ENCODE results near the gene HOXA7.

Gene HOXA7

DNA sequence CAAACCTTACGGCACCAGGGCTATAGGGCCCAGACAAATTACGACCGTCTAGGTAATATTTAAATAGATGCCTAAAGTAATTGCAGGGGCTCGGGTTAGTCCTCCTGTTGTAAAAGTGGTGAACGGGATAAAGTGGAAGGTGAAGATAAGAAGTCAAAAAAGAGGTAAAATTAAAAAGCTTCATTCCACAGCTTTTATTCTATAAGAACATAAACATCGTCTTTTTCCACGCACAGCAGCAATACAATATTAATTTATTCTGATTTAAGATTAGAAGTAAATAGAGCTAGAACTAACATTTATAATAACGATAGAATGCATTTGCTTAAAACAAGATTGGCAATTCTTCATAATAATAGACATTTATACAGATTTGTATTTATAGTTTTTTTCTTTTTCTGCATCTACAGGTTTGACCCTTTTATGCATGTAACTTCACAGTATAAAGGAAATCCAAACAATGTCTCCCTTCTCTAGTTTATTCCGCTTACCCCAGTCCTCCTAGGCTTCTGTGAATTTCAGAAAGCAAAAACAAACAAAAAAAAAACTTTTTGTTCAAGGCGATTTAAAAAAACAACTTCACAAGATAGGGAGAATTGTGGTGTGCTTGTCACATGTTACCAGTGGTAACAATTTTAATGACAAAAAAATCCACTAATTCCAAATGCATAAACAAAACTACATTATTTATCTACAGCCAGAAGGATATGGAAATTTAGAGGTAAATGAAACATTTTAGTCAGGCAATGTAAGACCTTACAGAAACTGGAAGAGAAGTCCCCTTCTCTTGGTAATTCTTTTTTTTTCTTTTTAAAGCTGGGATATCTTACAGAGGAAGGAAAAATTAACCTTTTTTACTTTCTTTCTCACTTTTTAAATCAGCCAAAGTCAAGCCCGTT lies 14.2 kb upstream of the HOXA7 start:
- no peak for DNase-seq (ENCODE audit: low read depth in 3 of 3)

DNA sequence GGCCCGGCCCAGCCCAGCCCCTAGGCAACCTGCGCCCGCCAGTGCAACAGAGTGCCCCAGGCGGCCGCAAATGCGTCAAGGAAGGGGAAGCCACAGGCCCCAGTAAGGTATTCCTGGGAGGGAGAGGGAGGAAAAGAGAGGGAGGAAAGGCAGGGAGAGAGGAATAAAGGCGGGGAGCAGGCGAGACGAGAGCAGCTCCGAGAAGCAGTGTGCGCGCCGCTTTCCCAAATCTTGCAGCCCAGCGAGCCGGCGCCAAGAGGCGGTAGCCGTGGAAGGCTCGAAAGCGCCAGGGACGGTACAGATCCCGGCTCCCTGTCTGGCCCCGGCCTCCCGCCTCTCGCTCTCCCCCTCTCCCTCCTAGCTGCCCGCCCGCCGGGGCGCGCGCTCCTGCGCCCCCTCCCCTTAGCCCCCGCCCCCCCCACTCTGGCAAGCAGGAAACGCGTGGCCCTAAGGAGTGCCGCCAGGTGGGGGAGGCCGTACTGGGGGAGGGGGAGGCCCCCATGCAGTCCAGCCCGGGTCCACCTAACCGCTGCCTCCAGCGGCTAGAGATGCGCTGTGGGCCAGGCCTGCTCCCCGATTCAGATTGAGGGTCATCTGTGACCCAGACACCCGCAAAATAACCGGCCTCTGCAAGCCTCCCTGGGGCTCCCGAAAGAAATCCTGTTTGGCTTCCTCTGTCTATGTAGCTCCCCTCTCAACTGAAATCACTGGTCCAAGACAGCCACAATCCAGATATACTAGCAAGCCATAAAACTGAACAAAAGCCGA lies 13.4 kb upstream of the HOXA7 start:
- no peak for DNase-seq (ENCODE audit: low read depth in 3 of 3)

DNA sequence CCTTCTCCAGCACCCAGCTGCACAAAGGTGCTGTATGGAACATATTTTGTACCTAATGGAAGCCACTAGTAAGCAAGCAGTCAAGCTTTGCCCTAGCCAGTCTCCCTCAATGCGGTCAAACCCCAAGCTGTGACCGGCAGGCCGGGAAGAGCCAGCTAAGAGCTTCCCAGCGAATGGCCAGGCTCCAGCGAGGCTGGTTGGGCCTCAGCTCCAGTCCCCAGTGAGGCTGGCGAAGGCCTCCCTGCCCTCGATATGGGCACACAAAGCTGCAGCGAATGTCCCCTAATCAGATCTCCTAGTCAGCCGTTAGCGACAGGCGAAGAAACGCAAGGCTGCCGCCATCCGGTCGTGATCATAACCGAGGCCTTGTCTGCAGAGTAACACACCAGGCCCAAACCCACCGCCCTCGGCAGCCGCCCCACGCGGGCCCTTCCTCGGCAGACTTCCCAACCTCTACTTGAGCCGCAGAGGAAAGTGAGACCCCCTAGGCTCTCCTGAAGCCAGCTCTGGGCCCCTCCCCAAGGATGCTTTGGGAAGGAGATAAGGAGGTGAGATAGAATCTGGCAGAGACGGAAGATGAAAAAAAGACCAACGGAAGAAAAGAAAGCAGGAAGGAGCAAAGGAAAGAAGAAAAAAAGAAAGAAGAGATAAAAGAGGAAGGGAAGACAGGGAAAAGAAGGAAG lies 11.9 kb upstream of the HOXA7 start:
- no peak for DNase-seq (ENCODE audit: low read depth in 3 of 3)

DNA sequence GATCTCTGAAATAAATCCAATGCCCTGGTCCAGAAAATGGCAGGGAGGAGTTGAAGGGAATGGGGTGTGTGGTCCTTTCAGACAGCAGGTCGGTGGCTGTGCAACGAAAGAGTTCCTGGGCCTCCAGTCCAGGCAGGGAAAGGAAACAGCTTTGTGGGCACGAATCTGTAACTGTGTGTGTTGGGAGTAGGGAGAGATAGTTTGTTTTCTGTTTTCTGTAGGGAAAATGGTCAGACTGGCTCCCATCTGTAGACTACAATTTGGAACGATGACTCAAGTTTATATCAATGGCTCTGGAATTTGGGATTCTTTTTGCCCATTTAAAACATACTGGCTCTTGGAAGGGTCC lies 11.4 kb upstream of the HOXA7 start:
- no peak for DNase-seq (ENCODE audit: low read depth in 3 of 3)

DNA sequence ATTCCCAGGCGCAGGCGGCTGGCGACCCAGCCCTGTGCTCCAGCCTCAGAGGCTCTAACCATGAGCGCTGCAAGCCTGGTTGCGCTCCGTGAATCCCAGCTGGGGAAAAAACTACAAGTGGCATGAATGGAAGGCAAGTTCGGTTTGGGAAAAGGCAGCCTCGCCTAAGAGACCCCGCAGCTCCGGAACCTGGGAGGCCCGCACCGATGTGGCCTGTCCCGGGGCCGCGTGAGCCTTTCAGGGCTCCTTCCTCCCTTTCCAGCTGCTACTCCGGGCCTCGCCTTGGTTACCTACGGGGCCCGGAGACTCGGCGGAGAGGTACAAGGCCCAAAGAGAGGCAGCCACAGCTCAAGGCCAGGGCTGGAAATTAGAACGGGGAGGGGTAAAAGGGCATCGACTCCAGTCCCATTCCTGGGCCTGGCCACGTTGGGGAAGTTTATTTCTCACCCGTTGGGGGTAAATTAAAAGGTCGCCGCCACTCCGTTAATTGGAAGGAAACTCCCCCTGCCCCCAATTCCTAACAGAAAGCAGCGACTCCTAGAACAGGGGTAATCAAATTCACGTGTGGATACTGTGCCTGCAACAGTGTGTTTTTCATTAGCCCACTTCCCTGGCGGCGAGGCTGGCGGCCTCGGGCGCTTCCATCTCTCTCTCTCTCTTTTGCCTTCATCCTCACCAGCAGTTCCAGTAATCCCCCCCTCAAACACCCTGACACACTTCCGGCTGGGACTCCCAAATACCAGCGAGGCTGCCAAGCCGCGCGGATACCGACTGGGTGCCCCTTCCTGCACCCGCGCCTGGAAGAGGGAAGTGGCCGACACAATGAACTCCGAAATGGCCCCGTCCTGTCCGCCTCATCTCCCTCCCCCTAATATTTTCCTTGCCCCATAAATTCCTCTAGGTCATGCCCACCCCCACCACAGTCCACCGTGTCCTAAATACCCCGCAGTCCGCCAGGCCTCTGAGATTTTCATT lies 10.3 kb upstream of the HOXA7 start:
- DNase-seq (ENCODE audit: low read depth in 3 of 3), result no peak

DNA sequence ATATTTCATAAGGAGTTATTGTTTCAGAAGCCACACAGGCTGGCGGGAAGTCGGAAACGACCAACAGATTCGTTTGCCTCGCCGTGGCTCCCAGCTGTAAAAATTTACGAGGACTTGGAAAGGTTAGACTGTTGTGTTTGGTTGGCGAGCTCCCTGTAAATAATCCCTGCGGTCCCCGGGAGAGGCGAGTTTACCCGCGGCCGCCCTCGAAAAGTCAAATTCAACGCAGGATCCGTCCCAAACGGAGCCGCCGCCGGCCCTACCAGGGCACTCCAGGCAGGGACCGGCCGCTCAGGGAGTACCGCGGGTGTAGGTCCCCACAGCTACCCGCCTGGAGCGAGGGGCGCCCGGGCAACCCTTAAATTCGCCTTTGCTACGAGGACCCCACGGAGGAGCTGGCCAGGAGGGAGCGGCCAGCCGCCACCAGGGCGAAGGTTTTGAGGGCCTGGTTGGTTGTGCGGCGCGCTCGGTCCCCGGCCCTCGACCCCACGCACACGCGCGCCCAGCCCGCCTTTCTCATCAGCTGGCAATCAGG lies 9.6 kb upstream of the HOXA7 start:
- DNase-seq (ENCODE audit: low read depth in 3 of 3), result no peak

DNA sequence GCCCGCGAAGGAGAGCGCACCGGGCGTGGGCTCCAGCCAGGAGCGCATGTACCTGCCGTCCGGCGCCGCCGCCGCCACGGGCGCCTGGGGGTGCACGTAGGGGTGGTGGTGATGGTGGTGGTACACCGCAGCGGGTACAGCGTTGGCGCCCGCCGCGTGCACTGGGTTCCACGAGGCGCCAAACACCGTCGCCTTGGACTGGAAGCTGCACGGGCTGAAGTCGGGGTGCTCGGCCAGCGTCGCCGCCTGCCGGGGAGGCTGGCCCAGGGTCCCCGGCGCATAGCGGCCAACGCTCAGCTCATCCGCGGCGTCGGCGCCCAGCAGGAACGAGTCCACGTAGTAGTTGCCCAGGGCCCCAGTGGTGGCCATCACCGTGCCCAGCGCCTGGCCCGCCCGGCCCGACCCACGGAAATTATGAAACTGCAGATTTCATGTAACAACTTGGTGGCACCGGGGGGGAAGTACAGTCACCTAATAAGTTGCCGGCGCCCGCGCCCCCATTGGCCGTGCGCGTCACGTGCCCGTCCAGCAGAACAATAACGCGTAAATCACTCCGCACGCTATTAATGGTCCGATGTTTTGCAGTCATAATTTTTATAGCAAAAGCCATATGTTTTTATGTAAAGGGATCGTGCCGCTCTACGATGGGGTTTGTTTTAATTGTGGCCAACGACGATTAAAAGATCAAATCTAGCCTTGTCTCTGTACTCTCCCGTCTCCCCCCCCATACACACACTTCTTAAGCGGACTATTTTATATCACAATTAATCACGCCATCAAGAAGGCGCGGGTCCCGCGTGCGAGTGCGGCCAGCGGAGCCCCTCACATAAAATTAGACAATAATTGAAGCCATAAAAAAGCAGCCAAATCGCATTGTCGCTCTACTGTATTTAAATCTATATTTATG lies 8.9 kb upstream of the HOXA7 start, which contains the start of gene HOXA9:
HOXA9 (minus strand) TSS at position 449 of the 907 bp plus-strand sequence; CDS start at position 369, 80 bp downstream.
- no peak for DNase-seq (ENCODE audit: low read depth in 3 of 3)

DNA sequence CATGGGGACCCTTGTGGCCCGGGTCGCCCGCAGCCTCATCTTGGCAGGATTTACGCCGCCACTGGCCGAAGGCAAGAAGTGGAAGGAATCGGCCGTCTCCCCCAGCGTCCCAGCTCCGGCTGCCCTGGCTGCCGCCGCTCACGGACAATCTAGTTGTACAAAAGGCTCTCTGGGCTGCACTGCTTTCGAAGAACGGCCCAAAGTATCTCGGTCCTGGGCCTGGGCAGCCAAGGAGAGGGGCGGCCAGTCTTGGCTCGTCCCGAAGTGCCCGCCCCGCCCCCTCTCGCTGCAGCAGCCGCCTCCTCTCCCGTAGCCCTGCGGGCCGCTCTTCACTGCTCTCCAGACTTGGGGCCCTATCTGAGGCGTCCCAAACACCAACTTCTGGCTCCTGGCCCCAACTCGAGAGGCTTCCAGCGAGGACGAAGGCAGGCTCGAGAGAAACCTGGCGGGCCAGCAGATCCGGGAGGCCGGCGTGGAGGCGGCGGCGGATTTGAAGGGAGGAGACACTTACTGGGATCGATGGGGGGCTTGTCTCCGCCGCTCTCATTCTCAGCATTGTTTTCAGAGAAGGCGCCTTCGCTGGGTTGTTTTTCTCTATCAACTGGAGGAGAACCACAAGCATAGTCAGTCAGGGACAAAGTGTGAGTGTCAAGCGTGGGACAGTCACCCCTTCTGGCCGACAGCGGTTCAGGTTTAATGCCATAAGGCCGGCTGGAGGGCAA lies 8.1 kb upstream of the HOXA7 start:
- no peak for DNase-seq (ENCODE audit: low read depth in 3 of 3)

DNA sequence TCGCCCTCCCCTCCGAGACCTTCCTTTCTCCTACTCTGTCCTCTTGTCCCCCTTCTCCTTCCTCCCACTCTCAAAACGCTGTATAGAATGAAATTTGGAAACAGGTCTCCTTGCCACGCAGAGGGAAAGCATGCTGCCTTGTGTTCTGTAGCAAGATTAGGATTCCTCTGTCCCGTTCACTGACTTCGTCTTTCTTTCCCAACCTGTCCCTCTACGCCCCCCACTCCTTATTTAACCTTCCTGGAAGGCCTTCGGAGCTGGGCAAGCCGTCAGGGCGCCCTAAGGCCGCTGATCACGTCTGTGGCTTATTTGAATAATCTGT lies 7.5 kb upstream of the HOXA7 start:
- DNase-seq (ENCODE audit: low read depth in 3 of 3), result no peak

DNA sequence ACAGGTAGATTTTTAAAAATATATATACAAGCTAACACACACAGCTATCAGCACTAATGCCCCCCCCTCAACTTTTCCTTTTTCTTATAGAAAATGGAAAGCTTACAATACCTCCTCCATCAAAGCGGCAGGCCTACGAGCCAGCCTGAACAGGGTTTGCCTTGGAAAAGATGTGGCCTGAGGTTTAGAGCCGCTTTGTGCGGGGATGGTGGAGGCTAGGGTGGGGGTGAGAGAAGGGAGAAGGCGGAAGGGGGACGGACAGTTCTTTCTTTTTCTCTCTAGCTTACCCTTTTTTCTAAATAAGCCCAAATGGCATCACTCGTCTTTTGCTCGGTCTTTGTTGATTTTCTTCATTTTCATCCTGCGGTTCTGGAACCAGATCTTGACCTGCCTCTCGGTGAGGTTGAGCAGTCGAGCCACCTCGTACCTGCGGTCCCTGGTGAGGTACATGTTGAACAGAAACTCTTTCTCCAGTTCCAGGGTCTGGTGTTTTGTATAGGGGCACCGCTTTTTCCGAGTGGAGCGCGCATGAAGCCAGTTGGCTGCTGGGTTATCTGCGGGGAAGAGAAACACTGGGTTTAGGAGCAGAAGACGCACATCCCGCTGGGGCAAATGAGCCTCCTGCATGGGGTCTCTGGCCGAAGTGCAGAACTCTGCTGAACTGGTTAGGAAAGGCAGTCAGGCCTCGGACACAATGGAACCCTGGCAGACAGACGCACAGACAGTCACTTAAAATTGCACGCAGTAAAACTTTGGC lies 7.0 kb upstream of the HOXA7 start:
- DNase-seq (ENCODE audit: low read depth in 3 of 3), result no peak

DNA sequence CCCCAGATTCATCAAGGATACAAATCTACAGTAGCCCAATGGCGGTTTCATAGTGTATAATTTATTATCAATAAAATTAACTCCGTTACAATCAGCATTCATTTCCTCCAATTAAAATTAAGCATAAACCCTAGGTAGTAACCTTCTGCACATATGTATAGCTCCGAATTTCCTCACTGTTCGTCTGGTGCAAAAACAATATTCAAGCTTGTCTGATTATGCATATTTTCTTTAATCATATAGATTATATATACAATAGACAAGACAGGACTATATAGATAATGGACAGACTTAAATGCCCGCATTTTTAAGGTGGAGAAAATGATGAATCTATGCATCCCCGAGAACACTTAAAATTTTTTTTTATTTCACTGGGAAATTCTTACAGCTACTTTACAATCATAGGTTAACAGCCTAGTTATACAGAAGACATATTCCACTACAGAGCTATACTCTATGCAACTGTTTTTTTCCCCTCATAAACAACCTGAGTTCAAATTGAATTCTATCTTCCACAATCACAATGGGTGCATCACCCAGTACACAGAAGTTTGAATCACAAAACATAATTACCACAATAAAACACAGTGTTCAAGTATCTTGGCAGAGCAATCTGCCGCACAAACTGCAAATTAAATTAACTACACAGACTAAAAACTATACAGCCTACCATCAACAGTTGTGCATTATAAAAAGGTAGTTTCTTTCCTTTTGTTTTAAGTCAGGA lies 6.2 kb upstream of the HOXA7 start:
- DNase-seq (ENCODE audit: low read depth in 3 of 3), result no peak

DNA sequence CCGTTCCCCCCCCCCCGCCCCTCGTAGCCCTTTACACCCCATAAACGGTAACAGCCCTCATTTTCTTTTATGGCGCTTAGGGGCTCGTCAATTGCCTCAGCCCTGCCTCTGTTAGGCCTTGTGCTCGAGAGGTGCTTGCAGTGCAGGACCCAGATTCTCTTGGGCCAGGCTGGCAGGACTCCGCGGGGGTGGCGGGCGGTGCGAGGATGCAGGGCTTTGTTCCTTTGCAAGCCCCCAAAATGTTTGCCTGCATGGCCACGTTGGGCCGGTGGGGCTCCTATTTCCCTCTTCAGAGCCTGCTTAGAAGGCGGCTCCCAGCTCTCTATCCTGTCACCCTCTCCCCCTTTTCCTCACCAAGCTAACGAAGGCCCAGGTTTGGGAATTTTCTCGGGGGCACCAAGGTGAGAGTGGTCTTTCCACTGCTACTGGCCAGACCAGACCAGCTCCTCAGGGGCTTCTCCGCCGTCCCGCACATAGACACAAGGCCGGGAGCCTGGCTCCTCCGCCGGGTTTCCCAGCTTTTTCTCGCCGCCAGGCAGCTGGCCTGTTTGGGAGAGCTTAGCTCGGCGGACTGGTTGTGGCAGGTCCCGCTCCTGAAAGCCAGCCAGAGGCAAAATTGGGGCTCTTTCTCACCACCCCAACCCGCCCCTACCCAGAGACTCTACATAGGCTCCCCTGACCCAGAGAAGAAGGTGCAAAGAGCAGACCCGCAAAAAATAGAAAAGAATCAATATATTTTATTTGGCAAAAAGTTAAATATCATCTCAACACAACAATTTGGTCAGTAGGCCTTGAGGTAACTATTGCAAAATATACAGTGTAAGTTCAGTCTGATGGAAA lies 5.5 kb upstream of the HOXA7 start:
- no peak for DNase-seq (ENCODE audit: low read depth in 3 of 3)

DNA sequence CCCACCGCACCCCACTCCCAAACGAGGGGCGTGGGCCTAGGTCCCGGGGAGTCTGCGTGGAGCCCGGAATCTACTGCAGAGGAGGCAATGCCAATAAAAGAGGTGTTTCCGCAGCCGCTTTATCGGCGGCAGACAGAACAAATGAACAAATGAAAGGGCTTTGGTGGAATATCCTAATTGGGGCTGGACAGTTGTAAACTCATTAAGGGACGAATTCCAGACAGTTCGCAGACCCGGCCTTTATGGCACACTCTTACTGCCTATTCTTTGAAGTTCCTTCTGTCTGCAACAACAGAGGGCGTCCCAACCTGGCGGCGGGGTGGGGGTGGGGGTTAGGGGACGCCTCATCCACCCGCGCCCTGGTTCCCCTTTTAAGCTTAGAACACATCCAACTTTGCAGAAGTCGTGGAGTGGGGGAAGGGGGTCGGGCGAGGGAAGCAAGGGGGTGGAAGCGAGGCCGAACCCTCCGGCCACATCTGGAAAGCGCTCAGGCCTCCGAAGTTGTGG lies 4.8 kb upstream of the HOXA7 start:
- DNase-seq (ENCODE audit: low read depth in 3 of 3), result no peak

DNA sequence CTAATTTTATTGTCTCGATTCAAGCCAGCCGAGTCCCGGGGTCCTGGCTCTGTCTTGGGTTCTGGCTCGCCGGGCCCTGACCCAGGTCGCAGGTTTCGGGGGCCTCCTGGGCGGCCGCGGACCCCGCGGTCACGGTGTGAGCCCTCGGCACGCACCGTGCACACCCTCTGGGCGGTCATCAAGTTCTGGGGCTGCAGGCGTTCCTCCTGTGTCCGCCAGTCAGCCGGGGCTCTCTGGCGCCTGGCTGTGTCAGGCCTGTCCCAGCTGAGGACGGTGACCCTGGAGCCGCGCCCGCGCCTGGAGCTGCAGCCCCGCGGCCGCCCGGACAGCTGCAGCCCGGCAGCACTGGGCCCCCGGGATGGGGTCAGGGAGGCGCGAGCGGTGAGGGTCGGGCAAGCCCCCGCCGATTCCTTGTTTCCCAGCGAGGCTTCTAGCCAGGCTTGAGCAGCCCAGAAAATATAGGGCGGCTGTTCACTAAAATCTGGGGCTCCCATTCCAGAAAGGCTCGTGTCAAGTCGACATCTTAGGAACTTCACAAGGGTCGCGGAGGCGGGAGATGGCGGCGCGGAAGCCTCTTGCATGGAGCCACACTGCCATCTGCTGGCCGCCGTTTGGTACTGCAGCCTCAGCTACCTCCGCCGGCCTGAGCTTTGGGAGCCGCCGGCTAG lies 4.2 kb upstream of the HOXA7 start:
- peak; percentile 76 to 79 (median 76) for DNase-seq (ENCODE audit: low read depth in 3 of 3)

DNA sequence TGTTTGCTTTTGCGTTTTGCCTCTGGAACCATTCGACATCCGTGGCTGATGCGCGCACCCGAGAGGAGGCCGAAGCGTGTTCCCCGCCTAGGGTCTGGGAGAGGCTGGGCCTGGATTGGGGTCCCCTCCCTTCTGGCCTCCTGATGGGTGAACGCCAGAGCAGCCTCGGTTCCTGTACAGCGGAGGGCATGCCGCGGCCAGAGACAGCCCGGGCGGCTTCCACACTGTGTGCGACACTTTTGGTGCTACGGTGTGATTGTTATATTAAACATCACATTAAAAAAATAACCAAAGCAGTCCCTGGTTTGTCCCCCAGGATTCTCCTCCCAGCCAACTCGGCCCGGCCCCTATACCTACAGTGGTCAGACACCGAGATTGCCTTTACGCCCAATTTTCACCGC lies 3.7 kb upstream of the HOXA7 start:
- no peak for DNase-seq (ENCODE audit: low read depth in 3 of 3)
